ENCODE data around the gene RNU2-63P. TPM values are rescaled to one million over a fixed set of nuclear protein-coding genes. Genes with fewer than 3 reads are reported as not detected.

The RNU2-63P gene
- total and polyA plus RNA-seq, 2 experiments from 2014 or later = 2.0 TPM; not detected in 1

- TF ChIP-seq REST (IDR thresholded peaks at IDR 0.05; ENCODE audit: unreplicated experiment) = no peak
- TF ChIP-seq EZH2phosphoT487 (IDR thresholded peaks at IDR 0.05; ENCODE audit: unreplicated experiment) = no peak
- no peak for TF ChIP-seq CREB1 (CRISPR knock-in tag; IDR thresholded peaks at IDR 0.05; ENCODE audit: low read depth)
Observed at GRCh38 chr2:88006912-88007439, 9.4 kb downstream of the RNU2-63P start (continued).

GRCh38 chr2:88005776-88006175 is 10.6 kb downstream of the RNU2-63P start:
- Mint-ChIP-seq H3K4me3 (no peak overlapping the region), H3K36me3 (ENCODE audit: low read depth) (no peaks in the 10 kb centered on the region), H3K27me3 (ENCODE audit: insufficient read depth, low read depth, poor library complexity) (peaks cover 11% of the 10 kb centered on the region), H3K4me1 (peaks cover 28% of the 10 kb centered on the region), H3K9me3 (no peaks in the 10 kb centered on the region), H3K27ac (no peak overlapping the region)
- no peak for TF ChIP-seq EZH2phosphoT487 (IDR thresholded peaks at IDR 0.05; ENCODE audit: unreplicated experiment)
- H3K4me3 ChIP-seq = no peak overlapping the region
- no peak overlapping the region for H3K27ac ChIP-seq (ENCODE audit: low read depth)
- H3F3A ChIP-seq (replicated peaks; ENCODE audit: low read depth) = no peaks in the 10 kb centered on the region
- H3K27me3 ChIP-seq (ENCODE audit: insufficient read depth) = no peaks in the 10 kb centered on the region
- peaks cover 16% of the 10 kb centered on the region; the same call in 1 of the 2 replicates for H3K4me1 ChIP-seq (ENCODE audit: insufficient read depth)
- no peak for ATAC-seq
- no peaks in the 10 kb centered on the region for H3K79me2 ChIP-seq (replicated peaks; ENCODE audit: insufficient read depth)
- H2AFZ ChIP-seq = no peak overlapping the region
- peaks cover 5% of the 10 kb centered on the region; the same call in 1 of the 2 replicates for H3K9me2 ChIP-seq (ENCODE audit: insufficient read depth)
- no peaks in the 10 kb centered on the region for H3K36me3 ChIP-seq (ENCODE audit: insufficient read depth)
- no peak for DNase-seq (ENCODE audit: low spot score)
- no peaks in the 10 kb centered on the region for H4K20me1 ChIP-seq (replicated peaks; ENCODE audit: insufficient read depth)
- H3K4me2 ChIP-seq = no peak overlapping the region

GRCh38 chr2:88003074-88003755 is 13.1 kb downstream of the RNU2-63P start:
- no peaks in the 10 kb centered on the region for H3F3A ChIP-seq (replicated peaks; ENCODE audit: low read depth)
- peak overlapping the region; percentile 65 for H3K4me2 ChIP-seq
- peak overlapping the region; percentile 96 for H2AFZ ChIP-seq
- no peaks in the 10 kb centered on the region for H3K36me3 ChIP-seq (ENCODE audit: insufficient read depth)
- Mint-ChIP-seq H3K27me3 (ENCODE audit: insufficient read depth, low read depth, poor library complexity) (peaks cover 15% of the 10 kb centered on the region), H3K27ac (peak overlapping the region; percentile 63; the same call in 1 of the 2 replicates), H3K36me3 (ENCODE audit: low read depth) (no peaks in the 10 kb centered on the region), H3K4me3 (no peak overlapping the region), H3K4me1 (peaks cover 23% of the 10 kb centered on the region), H3K9me3 (peaks cover 3% of the 10 kb centered on the region; the same call in 1 of the 3 replicates)
- peak overlapping the region; percentile 34 for H3K4me3 ChIP-seq
- H3K79me2 ChIP-seq (replicated peaks; ENCODE audit: insufficient read depth) = no peaks in the 10 kb centered on the region
- ATAC-seq (peak; percentile 73), DNase-seq (ENCODE audit: low spot score) (peak; percentile 73)
- peaks cover 5% of the 10 kb centered on the region; the same call in 1 of the 2 replicates for H3K9me2 ChIP-seq (ENCODE audit: insufficient read depth)
- peaks cover 7% of the 10 kb centered on the region; the same call in 1 of the 2 replicates for H3K4me1 ChIP-seq (ENCODE audit: insufficient read depth)
- TF ChIP-seq ETS1 (IDR thresholded peaks at IDR 0.05) (no peak), ZNF331 (CRISPR knock-in tag; IDR thresholded peaks at IDR 0.05; ENCODE audit: low read depth) (no peak)
- no peaks in the 10 kb centered on the region for H4K20me1 ChIP-seq (replicated peaks; ENCODE audit: insufficient read depth)
- no peaks in the 10 kb centered on the region for H3K27me3 ChIP-seq (ENCODE audit: insufficient read depth)
- no peak overlapping the region for H3K27ac ChIP-seq (ENCODE audit: low read depth)

Data from GM23338 (cell line).